Esophagus mucosa (tissue), 1 donor: ENCODE measurements around the gene ARHGAP23. TPM values are rescaled to one million over a fixed set of nuclear protein-coding genes. Genes with fewer than 3 reads are reported as not detected.

ENCODE experiments used
- ATAC-seq: fragments of 200-7000 bp; cut with Tn5 transposase; one replicate; pipeline ENCODE4 v1.9.1; 2020
- total RNA-seq: library from RNA; stranded (reverse); gene quantifications from one replicate; pipeline ENCODE4 v1.2.4, GENCODE V29; 2023
- donor health status: DM: yes; HTN: yes; CAD: no.

ARHGAP23 gene
- total RNA-seq, 1 donor from 2014 or later: 148 TPM

GRCh38 chr17:38443356-38444031 lies 15.2 kb downstream of the ARHGAP23 start:
- ATAC-seq: peak; percentile 40

GRCh38 chr17:38444151-38444550 lies 15.9 kb downstream of the ARHGAP23 start:
- ATAC-seq: peak; percentile 72

GRCh38 chr17:38447502-38448085 lies 19.3 kb downstream of the ARHGAP23 start:
- peak; percentile 5 for ATAC-seq

- peak; percentile 49 for ATAC-seq
Observed at GRCh38 chr17:38448208-38448771, 20.0 kb downstream of the ARHGAP23 start.

- ATAC-seq: peak; percentile 83
Observed at GRCh38 chr17:38449364-38449763, 21.1 kb downstream of the ARHGAP23 start.

- ATAC-seq: no peak
Observed at GRCh38 chr17:38450557-38451029, 22.3 kb downstream of the ARHGAP23 start.

- ATAC-seq: no peak
Observed at GRCh38 chr17:38451030-38451839, 23.0 kb downstream of the ARHGAP23 start.

GRCh38 chr17:38451840-38452529 lies 23.7 kb downstream of the ARHGAP23 start:
- ATAC-seq: peak; percentile 7

GRCh38 chr17:38452719-38453118 lies 24.5 kb downstream of the ARHGAP23 start:
- ATAC-seq: no peak

- no peak for ATAC-seq
Observed at GRCh38 chr17:38453951-38454421, 25.7 kb downstream of the ARHGAP23 start.

GRCh38 chr17:38454532-38454931 lies 26.3 kb downstream of the ARHGAP23 start:
- ATAC-seq: peak; percentile 78

- no peak for ATAC-seq
Observed at GRCh38 chr17:38455288-38455915, 27.1 kb downstream of the ARHGAP23 start.

GRCh38 chr17:38456031-38456815 lies 28.0 kb downstream of the ARHGAP23 start:
- peak; percentile 51 for ATAC-seq

GRCh38 chr17:38457577-38458371 lies 29.5 kb downstream of the ARHGAP23 start:
- no peak for ATAC-seq

- ATAC-seq: no peak
Observed at GRCh38 chr17:38458521-38458920, 30.3 kb downstream of the ARHGAP23 start.

- no peak for ATAC-seq
Observed at GRCh38 chr17:38459567-38459966, 31.3 kb downstream of the ARHGAP23 start.

- ATAC-seq: no peak
Observed at GRCh38 chr17:38460082-38460715, 31.9 kb downstream of the ARHGAP23 start.

GRCh38 chr17:38460716-38461630 lies 32.7 kb downstream of the ARHGAP23 start:
- ATAC-seq: no peak
